Nephron progenitor cell (in vitro differentiated cells): Measurements from ENCODE around the gene QSOX2.

Experiments used
- DNase-seq: peaks from one replicate; pipeline ENCODE4 v3.0.0; 2021
- H3K27ac Mint-ChIP-seq: 2 replicates; pipeline ENCODE4 v1.8.0; 2021; ENCODE audit warnings: mild to moderate bottlenecking, moderate library complexity, mixed read lengths
- H3K27me3 Mint-ChIP-seq: 2 replicates; pipeline ENCODE4 v1.8.0; 2021; ENCODE audit warnings: mild to moderate bottlenecking, low read depth, mixed read lengths; ENCODE audit not compliant: poor library complexity
- H3K36me3 Mint-ChIP-seq: 2 replicates; pipeline ENCODE4 v1.8.0; 2021; ENCODE audit warnings: low read depth, mixed read lengths
- H3K4me1 Mint-ChIP-seq: 2 replicates; pipeline ENCODE4 v1.8.0; 2021; ENCODE audit warnings: mixed read lengths
- H3K4me3 Mint-ChIP-seq: 2 replicates; pipeline ENCODE4 v1.8.0; 2021; ENCODE audit warnings: mild to moderate bottlenecking, moderate library complexity, mixed read lengths
- H3K9me3 Mint-ChIP-seq: 2 replicates; pipeline ENCODE4 v1.8.0; 2021; ENCODE audit warnings: mild to moderate bottlenecking, moderate library complexity, mixed read lengths
- CTCF ChIP-seq: fragments of 200-600 bp; sonication (generic); IDR thresholded peaks from 2 replicates; pipeline ENCODE4 v1.5.0; 2021; ENCODE audit warnings: antibody characterized with exemption

Gene QSOX2

GRCh38 chr9:136251264-136252115 is 5.9 kb upstream of the QSOX2 start:
- DNase-seq = no peak
- H3K27ac Mint-ChIP-seq = no peak overlapping the region
- H3K27me3 Mint-ChIP-seq = peaks cover 22% of the 10 kb centered on the region
- no peak for TF ChIP-seq CTCF
- no peak overlapping the region for H3K4me3 Mint-ChIP-seq
- no peaks in the 10 kb centered on the region for H3K36me3 Mint-ChIP-seq
- peaks cover 59% of the 10 kb centered on the region for H3K4me1 Mint-ChIP-seq
- no peaks in the 10 kb centered on the region for H3K9me3 Mint-ChIP-seq

GRCh38 chr9:136250676-136251075 is 5.1 kb upstream of the QSOX2 start:
- Mint-ChIP-seq H3K36me3 (no peaks in the 10 kb centered on the region), H3K27me3 (peaks cover 27% of the 10 kb centered on the region), H3K9me3 (no peaks in the 10 kb centered on the region), H3K4me1 (peaks cover 59% of the 10 kb centered on the region), H3K27ac (no peak overlapping the region), H3K4me3 (no peak overlapping the region)
- DNase-seq = no peak
- TF ChIP-seq CTCF = no peak

- no peak overlapping the region for H3K27ac Mint-ChIP-seq
Measured at GRCh38 chr9:136249877-136250559, 4.4 kb upstream of the QSOX2 start.

GRCh38 chr9:136248951-136249876 is 3.6 kb upstream of the QSOX2 start:
- H3K27ac Mint-ChIP-seq = no peak overlapping the region

More at GRCh38 chr9:136249877-136250559, 4.4 kb upstream of the QSOX2 start:
- Mint-ChIP-seq H3K4me3 (no peak overlapping the region), H3K36me3 (no peaks in the 10 kb centered on the region), H3K4me1 (peaks cover 54% of the 10 kb centered on the region), H3K27me3 (peaks cover 25% of the 10 kb centered on the region), H3K9me3 (no peaks in the 10 kb centered on the region)
- DNase-seq = no peak
- TF ChIP-seq CTCF = no peak

More at GRCh38 chr9:136248951-136249876, 3.6 kb upstream of the QSOX2 start:
- no peaks in the 10 kb centered on the region for H3K36me3 Mint-ChIP-seq
- no peaks in the 10 kb centered on the region for H3K9me3 Mint-ChIP-seq
- no peak overlapping the region for H3K4me3 Mint-ChIP-seq
- peaks cover 28% of the 10 kb centered on the region for H3K27me3 Mint-ChIP-seq
- TF ChIP-seq CTCF = no peak
- H3K4me1 Mint-ChIP-seq = peaks cover 57% of the 10 kb centered on the region
- DNase-seq = no peak
